KOPT-K1 (cell line): ENCODE measurements around the gene NPC1.
"Not testable (repeated sequence)": the region's sequence is repeated elsewhere in the genome, so short reads cannot be mapped to it uniquely, and the experiment has no call there.

Experiments
- H3K27ac ChIP-seq: fragments of 200-600 bp; sonication (generic); 2 replicates; pipeline ENCODE4 v1.5.1; 2016; ENCODE audit warnings: antibody characterized with exemption, mild to moderate bottlenecking, low read depth, low read length; ENCODE audit not compliant: poor library complexity, severe bottlenecking
- H3K36me3 ChIP-seq: fragments of 200-600 bp; sonication (generic); 2 replicates; pipeline ENCODE4 v1.5.1; 2017; ENCODE audit warnings: antibody characterized with exemption, mild to moderate bottlenecking, low read length, moderate library complexity; ENCODE audit not compliant: insufficient read depth
- H3K9me3 ChIP-seq: fragments of 200-600 bp; sonication (generic); 2 replicates; pipeline ENCODE4 v1.5.1; 2017; ENCODE audit warnings: antibody characterized with exemption, low read length, mild to moderate bottlenecking; ENCODE audit not compliant: insufficient read depth, poor library complexity, severe bottlenecking

NPC1 gene

DNA sequence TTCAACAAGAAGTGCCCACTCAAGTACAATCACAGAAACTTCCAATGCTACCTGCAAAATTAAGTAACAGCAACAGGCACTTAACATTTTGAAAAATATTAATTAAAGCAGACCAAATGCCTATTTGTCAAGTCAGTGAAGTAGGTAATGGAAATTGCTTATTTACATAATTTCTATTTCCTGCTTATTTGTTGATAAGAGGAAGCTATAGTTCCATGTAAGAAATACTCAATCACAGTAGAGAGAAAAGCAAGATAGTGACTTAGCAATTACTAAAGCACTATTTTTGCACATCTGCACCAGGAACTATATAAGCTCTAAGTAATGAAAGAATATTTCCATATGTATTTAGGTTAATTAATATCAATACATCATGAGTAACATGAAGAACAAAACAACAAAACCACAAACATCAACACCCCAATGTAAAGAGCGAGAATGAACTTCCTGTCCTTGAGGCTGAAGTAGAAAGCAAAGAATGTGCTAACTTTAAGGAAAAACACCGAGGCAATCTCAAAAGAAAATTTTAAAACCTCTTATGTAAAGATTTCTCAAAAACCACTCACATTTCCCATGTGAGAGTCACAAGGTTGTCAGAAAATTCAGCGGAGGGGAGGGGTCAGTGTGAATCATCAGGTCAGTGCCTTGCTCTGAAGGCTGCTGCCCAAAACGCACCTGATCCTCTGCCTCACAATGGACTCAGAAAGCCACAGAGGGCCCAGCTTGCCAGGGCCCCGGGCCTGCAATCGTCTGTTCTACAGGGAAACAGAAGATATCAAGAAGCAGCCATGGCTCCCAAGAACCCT, 12.5 kb downstream of the NPC1 start:
- no peaks in the 10 kb centered on the region for H3K9me3 ChIP-seq
- H3K27ac ChIP-seq = peak overlapping the region; percentile 53
- H3K36me3 ChIP-seq = peaks cover 58% of the 10 kb centered on the region

DNA sequence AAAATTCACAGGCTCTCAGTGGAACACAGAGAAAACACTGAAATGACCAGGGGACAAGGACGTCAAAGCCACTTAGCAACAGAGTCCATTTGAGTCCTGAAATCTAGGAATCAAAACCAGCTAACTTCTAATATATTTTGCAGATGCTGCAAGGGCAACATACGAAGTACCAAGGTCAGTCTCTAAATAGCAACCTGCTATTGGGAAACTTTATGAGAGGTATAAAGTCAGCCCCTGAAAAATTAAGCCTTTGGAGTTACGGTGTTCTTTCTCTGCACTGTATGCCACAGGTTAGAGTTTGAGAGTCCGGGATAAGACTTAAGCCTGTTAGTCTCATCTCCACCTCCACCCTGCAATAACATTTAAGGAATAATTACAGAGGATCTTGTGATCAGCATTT, 13.3 kb downstream of the NPC1 start:
- peaks cover 66% of the 10 kb centered on the region for H3K36me3 ChIP-seq
- no peak overlapping the region for H3K27ac ChIP-seq
- H3K9me3 ChIP-seq = no peaks in the 10 kb centered on the region

DNA sequence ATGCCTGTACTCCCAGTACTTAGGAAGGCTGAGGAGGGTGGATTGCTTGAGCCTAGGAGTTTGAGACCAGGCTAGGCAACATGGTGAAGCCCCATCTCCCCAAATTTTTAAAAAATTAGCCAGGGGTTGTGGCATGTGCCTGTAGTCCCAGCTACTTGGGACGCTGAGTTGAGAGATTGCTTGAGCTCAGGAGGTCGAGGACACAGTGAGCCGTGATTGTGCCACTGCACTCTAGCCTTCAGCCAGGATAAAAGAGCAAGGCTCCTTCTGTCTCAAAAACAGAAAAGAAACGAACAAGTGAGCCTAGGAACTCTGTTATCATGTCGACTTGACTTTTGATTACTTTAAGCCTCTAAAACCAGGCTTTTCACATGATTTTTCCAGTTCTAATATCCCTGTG, 13.7 kb downstream of the NPC1 start:
- Histone ChIP-seq H3K9me3 (no peaks in the 10 kb centered on the region), H3K36me3 (peaks cover 69% of the 10 kb centered on the region)

DNA sequence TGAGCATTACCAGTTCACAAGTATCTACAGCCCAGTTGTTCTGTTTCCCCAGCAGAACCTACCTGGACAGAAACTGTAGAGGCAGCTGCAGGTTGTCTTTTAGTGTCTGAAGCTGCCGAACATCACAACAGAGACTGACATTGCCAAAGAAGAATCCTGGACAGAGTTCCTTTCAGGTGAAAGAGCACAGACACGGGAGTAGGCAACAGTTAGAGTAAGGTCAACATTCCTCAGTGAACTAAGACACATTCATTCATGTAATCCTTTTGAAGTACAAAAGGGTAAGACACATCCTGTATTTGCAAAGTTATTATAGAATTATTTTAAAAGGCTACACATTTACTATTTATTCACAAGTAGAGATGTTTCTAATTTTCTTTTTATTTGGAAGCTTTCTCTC, 14.3 kb downstream of the NPC1 start:
- Histone ChIP-seq H3K9me3 (no peaks in the 10 kb centered on the region), H3K27ac (no peak overlapping the region), H3K36me3 (peaks cover 75% of the 10 kb centered on the region)

More for the DNA sequence above, 13.7 kb downstream of the NPC1 start:
- H3K27ac ChIP-seq = no peak overlapping the region

DNA sequence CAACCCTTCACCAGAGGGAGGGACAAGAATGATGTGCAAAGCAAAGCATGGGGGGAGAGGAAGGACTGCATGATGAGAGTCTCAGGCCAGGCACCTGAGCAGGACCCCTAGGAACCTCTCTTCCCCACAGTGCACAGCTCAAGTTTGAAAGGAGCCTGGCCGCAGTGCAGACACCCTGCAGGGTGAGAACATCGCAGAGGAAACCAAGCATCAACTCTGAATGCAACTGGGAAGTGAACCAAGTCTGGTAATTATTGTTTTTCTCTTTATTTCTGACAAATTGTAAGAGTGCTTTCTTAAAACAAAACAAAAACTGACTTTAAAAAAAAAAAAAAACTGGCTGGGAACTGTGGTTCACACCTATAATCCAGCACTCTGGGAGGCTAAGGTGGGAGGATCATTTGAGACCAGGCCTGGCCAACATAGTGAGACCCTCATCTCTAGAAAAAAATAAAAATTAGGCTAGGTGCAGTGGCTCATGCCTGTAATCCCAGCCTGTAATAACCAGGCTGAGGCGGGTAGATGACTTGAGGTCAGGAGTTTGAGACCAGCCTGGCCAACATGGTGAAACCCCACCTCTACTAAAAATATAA, 15.3 kb downstream of the NPC1 start:
- no peak overlapping the region for H3K27ac ChIP-seq
- no peaks in the 10 kb centered on the region for H3K9me3 ChIP-seq
- H3K36me3 ChIP-seq = peaks cover 80% of the 10 kb centered on the region

DNA sequence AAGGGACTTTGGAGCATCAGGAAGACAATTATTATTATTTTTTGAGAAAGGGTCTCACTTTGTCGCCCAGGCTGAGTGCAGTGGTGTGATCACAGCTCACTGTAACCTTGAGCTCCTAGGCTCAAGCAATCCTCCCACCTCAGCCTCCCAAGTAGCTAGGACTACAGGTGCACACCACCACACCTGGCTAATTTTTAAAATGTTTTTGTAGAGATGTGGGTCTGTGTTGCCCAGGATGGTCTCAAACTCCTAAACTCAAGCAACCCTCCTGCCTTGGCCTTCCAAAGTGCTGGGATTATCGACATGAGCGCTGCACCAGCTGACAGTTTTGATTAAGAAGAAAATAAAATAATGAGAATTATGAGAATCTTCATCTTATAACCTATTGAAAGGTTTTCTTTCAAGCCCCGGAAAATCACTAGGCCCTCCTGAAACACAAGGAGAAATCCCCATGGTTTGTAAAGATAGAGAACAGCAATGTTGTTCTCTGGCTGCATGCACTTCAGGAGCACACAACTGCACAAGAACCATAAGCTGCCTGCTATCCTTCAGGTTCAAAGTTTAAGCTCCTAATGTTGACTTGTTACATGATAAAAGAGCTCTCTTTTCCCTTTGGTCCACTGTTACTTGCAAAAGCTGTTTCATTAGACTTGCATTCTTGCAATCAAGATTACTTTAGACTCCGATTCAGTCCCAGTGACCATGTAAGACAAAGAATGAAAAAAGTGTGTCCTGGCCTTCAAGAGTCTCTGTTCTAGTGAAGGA, 16.8 kb downstream of the NPC1 start:
- Histone ChIP-seq H3K27ac (no peak overlapping the region), H3K9me3 (no peaks in the 10 kb centered on the region), H3K36me3 (peaks cover 86% of the 10 kb centered on the region)

DNA sequence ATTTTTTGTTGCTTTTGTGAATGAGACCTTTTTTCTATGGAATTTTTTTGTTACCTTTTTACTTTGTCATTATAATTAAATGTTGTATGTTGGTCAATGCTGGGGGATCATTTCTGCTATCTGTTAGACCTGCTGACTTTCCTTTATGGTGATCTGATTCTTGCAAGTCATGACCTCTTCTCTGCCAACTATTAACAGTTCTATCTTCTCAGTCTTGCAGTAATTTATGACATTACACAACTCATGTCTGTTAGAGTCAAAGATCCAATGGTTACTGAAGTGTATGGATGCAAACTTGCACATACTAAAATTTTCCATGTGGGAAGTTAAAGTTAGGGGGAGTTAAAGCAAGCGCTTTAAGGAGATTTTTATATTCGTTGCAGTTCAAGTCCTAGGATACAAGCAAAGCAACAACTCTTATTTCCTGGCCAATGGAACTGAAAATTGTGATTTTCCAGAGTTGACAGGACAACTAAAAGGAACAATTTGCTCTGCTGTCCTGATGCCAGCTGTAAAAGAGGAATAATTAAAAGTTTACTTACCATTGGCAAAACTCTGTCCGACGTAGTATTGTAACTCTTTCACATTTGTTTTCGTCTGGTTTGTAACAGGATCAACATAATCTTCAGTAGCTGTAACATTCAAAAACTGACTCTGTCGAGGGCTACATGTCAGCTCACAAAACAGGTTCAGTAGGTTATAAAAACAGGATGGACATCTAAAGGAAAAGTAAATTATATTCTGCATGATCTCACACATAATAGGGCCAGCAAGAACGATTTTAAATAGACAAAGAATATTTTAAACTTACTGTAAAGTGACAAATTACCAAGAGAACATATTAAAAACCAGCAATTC, 17.8 kb downstream of the NPC1 start:
- Histone ChIP-seq H3K36me3 (peaks cover 95% of the 10 kb centered on the region), H3K27ac (no peak overlapping the region), H3K9me3 (no peaks in the 10 kb centered on the region)

DNA sequence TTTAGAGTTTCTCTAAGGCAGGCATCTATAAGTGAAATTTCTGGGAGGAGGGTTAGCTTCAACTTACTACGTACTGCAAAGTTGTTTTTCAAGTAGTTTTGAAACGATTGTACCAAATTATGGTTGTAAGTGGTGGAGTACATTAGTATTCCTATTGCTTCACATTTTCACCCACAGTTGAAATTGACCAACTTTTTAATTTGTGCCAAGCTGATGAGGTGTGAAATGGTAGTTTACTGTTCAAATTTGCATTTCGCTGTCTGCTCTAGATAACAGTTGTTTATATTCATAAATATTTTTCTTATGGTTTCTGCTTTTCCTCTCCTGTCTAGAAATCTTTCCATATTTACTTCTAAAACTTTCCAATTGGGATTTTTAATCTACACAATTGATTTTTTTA, 18.6 kb downstream of the NPC1 start:
- Histone ChIP-seq H3K27ac (no peak overlapping the region), H3K9me3 (no peaks in the 10 kb centered on the region), H3K36me3 (peaks cover 95% of the 10 kb centered on the region)

DNA sequence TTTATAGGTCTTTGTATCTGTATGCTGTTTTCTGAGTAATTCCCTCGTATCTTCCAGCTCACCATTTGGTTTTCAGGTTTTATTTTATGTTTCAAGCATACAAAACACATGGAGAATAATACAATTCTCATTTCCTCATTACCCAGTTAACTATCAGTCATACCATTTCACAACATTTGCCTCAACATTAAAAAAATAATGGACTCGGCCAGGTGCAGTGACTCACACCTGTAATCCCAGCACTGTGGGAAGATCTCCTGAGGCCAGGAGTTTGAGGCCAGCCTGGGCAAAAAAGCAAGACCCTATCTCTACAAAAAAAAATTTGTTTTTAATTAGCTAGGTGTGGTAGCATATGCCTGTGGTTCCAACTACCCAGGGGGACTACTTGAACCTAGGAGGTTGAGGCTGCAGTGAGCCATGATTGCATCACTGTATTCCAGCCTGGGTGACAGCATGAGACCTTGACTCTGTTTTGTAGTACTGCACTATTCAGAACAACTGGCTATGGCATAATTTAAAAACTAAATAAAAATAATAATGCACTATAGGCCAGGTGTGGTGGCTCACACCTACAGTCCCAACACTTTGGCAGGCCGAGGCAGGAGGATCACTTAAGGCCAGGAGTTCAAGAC, 20.3 kb downstream of the NPC1 start:
- Histone ChIP-seq H3K36me3 (peaks cover 95% of the 10 kb centered on the region), H3K9me3 (no peaks in the 10 kb centered on the region), H3K27ac (no peak overlapping the region)

DNA sequence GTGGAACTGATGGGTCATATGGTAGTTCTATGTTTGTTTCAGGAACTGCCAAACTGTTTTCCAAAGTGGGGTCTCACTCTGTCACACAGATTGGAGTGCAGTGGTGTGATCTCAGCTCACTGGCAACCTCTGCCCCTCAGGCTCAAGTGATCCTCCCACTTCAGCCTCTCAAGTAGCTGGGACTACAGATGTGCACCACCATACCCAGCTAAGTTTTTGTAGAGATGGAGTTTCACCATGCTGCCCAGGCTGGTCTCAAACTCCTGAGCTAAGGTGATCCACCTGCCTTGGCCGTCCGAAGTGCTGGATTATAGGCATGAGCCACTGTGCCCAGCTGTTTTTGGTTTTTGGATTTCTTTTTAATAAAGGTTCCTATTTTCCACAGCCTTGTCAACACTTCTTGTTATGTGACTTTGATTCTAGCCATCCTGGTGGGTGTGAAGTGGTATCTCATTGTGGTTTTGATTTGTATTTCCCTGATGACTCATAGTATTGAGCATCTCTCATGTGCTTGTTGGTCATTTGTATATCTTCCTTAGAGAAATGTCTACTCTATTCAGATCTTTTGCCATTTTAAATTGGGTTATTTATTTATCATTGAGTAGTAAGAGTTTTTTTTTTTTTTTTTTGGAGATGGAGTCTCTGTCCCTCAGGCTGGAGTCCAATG, 22.8 kb downstream of the NPC1 start:
- H3K36me3 ChIP-seq = peaks cover 91% of the 10 kb centered on the region
- H3K9me3 ChIP-seq = no peaks in the 10 kb centered on the region
- H3K27ac ChIP-seq = no peak overlapping the region

DNA sequence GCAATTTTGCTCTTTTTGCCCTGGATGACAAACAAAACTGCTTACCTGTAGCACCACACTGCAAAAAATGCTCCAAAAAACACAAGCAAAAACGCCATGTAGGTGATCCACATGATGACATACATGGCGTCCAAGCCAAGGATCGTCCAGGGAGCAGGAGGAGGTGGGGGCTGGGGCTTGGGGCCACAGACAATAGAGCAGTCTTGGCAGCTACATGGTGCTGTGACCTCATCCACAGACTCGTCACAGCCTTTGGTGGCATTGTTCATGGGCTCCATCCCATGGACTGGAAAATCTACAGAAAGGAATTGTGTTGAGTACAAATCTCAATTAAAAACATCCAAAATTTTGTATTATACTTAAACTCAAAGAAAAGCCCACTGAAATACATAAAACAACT, 26.1 kb downstream of the NPC1 start:
- Histone ChIP-seq H3K9me3 (no peaks in the 10 kb centered on the region), H3K27ac (no peak overlapping the region), H3K36me3 (peaks cover 90% of the 10 kb centered on the region)

DNA sequence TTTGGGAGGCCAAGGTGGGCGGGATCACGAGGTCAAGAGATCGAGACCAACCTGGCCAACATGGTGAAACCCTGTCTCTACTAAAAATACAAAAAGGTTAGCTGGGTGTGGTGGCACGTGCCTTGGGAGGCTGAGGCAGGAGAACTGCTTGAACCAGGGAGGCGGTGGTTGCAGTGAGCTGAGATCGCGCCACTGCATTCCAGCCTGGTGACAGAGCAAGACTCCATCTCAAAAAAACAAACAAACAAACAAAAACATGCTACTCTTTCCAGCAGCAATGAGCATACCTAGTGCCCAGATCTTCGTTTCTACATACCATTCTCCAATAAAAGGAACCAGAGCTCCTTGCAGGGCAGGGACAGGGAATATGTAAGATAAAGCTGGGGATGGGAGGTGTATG, 28.8 kb downstream of the NPC1 start:
- peaks cover 93% of the 10 kb centered on the region for H3K36me3 ChIP-seq
- H3K9me3 ChIP-seq, H3K27ac ChIP-seq: not testable (repeated sequence)

DNA sequence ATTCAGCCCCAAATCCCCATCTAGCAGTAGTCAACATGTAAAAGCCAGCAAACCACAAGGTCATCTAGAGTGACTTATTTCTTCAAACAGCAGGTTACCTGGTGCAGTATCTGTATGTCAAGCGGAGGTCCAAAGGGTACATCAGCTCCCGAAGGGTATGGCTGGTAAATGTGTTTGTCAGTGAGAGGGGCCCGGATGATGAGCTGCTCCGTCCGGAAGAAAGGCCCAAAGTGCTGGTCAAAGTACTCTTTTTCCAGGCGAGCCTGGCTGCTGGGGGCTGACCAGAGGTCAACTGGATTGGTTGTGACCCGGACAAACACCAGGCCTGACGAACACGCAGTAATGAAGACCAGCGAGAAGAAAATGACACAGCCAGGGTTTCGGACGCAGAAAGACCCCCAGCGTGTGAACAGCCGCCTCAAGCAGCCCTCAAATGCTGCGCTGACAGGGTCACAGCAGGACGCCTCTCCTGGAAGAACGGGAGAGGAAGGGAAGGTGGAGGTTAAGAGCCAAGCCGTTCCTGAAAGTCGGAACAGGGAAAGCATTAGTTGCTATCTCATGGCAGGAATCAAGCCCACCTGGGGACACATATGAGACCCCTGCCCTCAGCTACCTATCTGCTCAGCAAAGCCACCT, 30.0 kb downstream of the NPC1 start:
- peaks cover 93% of the 10 kb centered on the region for H3K36me3 ChIP-seq
- no peaks in the 10 kb centered on the region for H3K9me3 ChIP-seq
- no peak overlapping the region for H3K27ac ChIP-seq

DNA sequence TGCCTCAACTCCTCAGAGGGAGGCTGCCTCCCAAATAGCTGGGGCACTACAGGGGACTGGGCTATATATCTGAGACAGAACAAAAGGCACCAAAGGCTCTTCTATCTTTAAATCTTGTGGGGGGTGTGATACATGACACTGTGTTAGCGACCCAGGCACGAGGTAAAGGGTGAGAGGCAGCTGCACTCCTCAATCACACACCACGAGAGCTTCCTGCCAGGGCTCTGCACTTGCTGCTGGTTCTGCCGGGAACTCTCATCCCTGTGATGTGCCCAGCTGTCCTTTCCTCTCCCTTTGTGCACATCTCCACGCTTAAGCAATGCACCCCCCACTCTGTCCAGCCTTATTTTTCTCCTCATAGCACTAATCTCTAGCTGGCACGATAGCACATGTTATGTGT, 32.4 kb downstream of the NPC1 start:
- Histone ChIP-seq H3K27ac (peak overlapping the region; percentile 38), H3K36me3 (peaks cover 93% of the 10 kb centered on the region), H3K9me3 (no peaks in the 10 kb centered on the region)
